A549 (cell line): Measurements from ENCODE around the gene SEMA4B.

Source experiments
- CTCF ChIP-seq: fragments of >200 bp; sonication (Bioruptor Twin); formaldehyde crosslinking; IDR thresholded peaks from 3 replicates; pipeline ENCODE4 v1.5.1; 2016
- HOXA7 ChIP-seq: fragments of 250-450 bp; sonication (Bioruptor Pico); IDR thresholded peaks from 2 replicates; pipeline ENCODE4 v1.5.0; 2020; ENCODE audit warnings: mild to moderate bottlenecking, moderate library complexity
- POLR2AphosphoS2 ChIP-seq: conservative IDR thresholded peaks from 2 replicates; pipeline ENCODE4 v1.6.1; 2012; ENCODE audit warnings: low read length, improper control_type of control experiment, inconsistent platforms

- TF ChIP-seq POLR2AphosphoS2 (no peak), HOXA7 (CRISPR knock-in tag) (no peak), CTCF (no peak)
Observed at GRCh38 chr15:90208356-90208755, 7.2 kb downstream of the SEMA4B start.
